CD14-positive monocyte (primary cell): ENCODE measurements around the gene MAP2K1. TPM values are rescaled to one million over a fixed set of nuclear protein-coding genes. Genes with fewer than 3 reads are reported as not detected.
A peak's percentile ranks its signal among the peaks of the same experiment; 100 is the strongest.

Experiments
- DNase-seq, 3 donors: peaks; one replicate each; pipeline ENCODE4 v3.0.0-alpha.2; 2011 to 2022
- H2AFZ ChIP-seq: 2 replicates; pipeline ENCODE4 v1.6.0; 2012; ENCODE audit warnings: mild to moderate bottlenecking, low read depth, low read length, inconsistent platforms; ENCODE audit not compliant: insufficient read depth, poor library complexity, severe bottlenecking
- H3K27ac ChIP-seq, 2 donors: 1 replicate in 1 of 2; 2 replicates in 1 of 2; pipeline ENCODE4 v1.5.1; 2012 to 2013; ENCODE audit warnings: low read length in 2 of 2, control low read depth in 1 of 2, inconsistent platforms in 1 of 2, low read depth in 1 of 2, mild to moderate bottlenecking in 1 of 2
- H3K27me3 ChIP-seq, 2 donors: one replicate each; pipeline versions ENCODE4 v1.6.0 to v1.6.1; 2011 to 2013; ENCODE audit warnings: low read length in 2 of 2; ENCODE audit not compliant: control insufficient read depth in 2 of 2, insufficient read depth in 2 of 2
- H3K36me3 ChIP-seq, 2 donors: replicated peaks in 1 of 2; 1 replicate in 1 of 2; 2 replicates in 1 of 2; pipeline versions ENCODE4 v1.5.1 to v1.6.1; 2012 to 2013; ENCODE audit warnings: low read length in 2 of 2, control low read depth in 1 of 2, inconsistent platforms in 1 of 2, mild to moderate bottlenecking in 1 of 2; ENCODE audit not compliant: insufficient read depth in 2 of 2, control insufficient read depth in 1 of 2
- H3K4me1 ChIP-seq, 2 donors: 1 replicate in 1 of 2; 2 replicates in 1 of 2; pipeline versions ENCODE4 v1.5.1 to v1.6.1; 2012 to 2013; ENCODE audit warnings: low read length in 2 of 2, control low read depth in 1 of 2, inconsistent platforms in 1 of 2, mild to moderate bottlenecking in 1 of 2, moderate library complexity in 1 of 2; ENCODE audit not compliant: insufficient read depth in 2 of 2, control insufficient read depth in 1 of 2
- H3K4me2 ChIP-seq: replicated peaks from 2 replicates; pipeline ENCODE3; 2012; ENCODE audit warnings: low read length, moderate library complexity, mild to moderate bottlenecking; ENCODE audit not compliant: poor library complexity, severe bottlenecking; ENCODE audit errors: extremely low read depth
- H3K4me3 ChIP-seq, 3 experiments: fragments of 200-600 bp in 1 of 3; sonication (generic) in 1 of 3; replicated peaks in 1 of 3; 1 replicate in 2 of 3; 2 replicates in 1 of 3; pipeline ENCODE4 v1.5.1; 2011 to 2013; ENCODE audit warnings: low read length in 3 of 3, mild to moderate bottlenecking in 3 of 3, control low read depth in 2 of 3, low read depth in 2 of 3, inconsistent platforms in 1 of 3, moderate library complexity in 1 of 3
- H3K79me2 ChIP-seq: 2 replicates; pipeline ENCODE4 v1.6.0; 2012; ENCODE audit warnings: mild to moderate bottlenecking, control low read depth, inconsistent platforms, low read length, moderate library complexity; ENCODE audit not compliant: insufficient read depth
- H3K9ac ChIP-seq: 2 replicates; pipeline ENCODE4 v1.6.0; 2017; ENCODE audit warnings: low read length, mild to moderate bottlenecking; ENCODE audit not compliant: insufficient read depth, poor library complexity, severe bottlenecking
- H3K9me3 ChIP-seq, 2 donors: replicated peaks in 1 of 2; 1 replicate in 1 of 2; 2 replicates in 1 of 2; pipeline versions ENCODE4 v1.5.1 to v1.6.1; 2012 to 2013; ENCODE audit warnings: low read length in 2 of 2, control low read depth in 1 of 2; ENCODE audit not compliant: control insufficient read depth in 1 of 2, insufficient read depth in 1 of 2
- H4K20me1 ChIP-seq: 2 replicates; pipeline ENCODE4 v1.6.0; 2012; ENCODE audit warnings: mild to moderate bottlenecking, low read length, control low read depth, moderate library complexity; ENCODE audit not compliant: insufficient read depth
- H3K27ac Mint-ChIP-seq, 7 donors: one replicate each; pipeline ENCODE4 v1.8.0; 2020; ENCODE audit warnings: mild to moderate bottlenecking in 7 of 7, mixed read lengths in 7 of 7, moderate library complexity in 6 of 7, inconsistent platforms in 2 of 7
- H3K27me3 Mint-ChIP-seq, 3 donors: one replicate each; pipeline ENCODE4 v1.8.0; 2021 to 2022; ENCODE audit warnings: low read depth in 3 of 3, mild to moderate bottlenecking in 3 of 3, mixed read lengths in 3 of 3, moderate library complexity in 3 of 3, inconsistent platforms in 1 of 3
- H3K36me3 Mint-ChIP-seq, 2 donors: one replicate each; pipeline ENCODE4 v1.8.0; 2020; ENCODE audit warnings: mixed read lengths in 2 of 2, inconsistent platforms in 1 of 2, mild to moderate bottlenecking in 1 of 2
- H3K4me1 Mint-ChIP-seq: one replicate; pipeline ENCODE4 v1.8.0; 2020; ENCODE audit warnings: mild to moderate bottlenecking, mixed read lengths
- H3K4me3 Mint-ChIP-seq, 2 donors: one replicate each; pipeline ENCODE4 v1.8.0; 2020; ENCODE audit warnings: mild to moderate bottlenecking in 2 of 2, mixed read lengths in 2 of 2, moderate library complexity in 1 of 2
- H3K9me3 Mint-ChIP-seq, 7 donors: one replicate each; pipeline ENCODE4 v1.8.0; 2020 to 2022; ENCODE audit warnings: mixed read lengths in 7 of 7, mild to moderate bottlenecking in 6 of 7, moderate library complexity in 6 of 7, inconsistent platforms in 2 of 7
- CTCF ChIP-seq: fragments of 200-600 bp; IDR thresholded peaks from one replicate; pipeline ENCODE4 v1.8.0; 2022; ENCODE audit warnings: antibody characterized with exemption, mild to moderate bottlenecking
- WGBS: methylation state at CpG from one replicate; pipeline ENCODE4 v1.1.5; 2013; ENCODE audit warnings: missing lambda C conversion rate; ENCODE audit not compliant: insufficient coverage; 5-methylcytosine and 5-hydroxymethylcytosine counted together
- intact Hi-C, 2 donors: fragments of 100-400 bp; cut with micrococcal nuclease; formaldehyde crosslinking; loops; one replicate each; pipeline versions ENCODE4 v1.15.0 to v1.15.1; 2023
- polyA plus RNA-seq, 3 donors: library from polyadenylated mRNA; depleted of rRNA in 1 of 3; unstranded in 2 of 3; stranded (reverse) in 1 of 3; fragments of 300-500 nt in 2 of 3; fragments of >200 nt in 1 of 3; fragmentation: Illumina TruSeq in 2 of 3; gene quantifications; 1 replicate in 2 of 3; 2 replicates in 1 of 3; pipeline ENCODE4 v1.2.3, GENCODE V29; 2012 to 2021

MAP2K1 gene
- polyA plus RNA-seq, 3 donors, result 41.3 to 71.1 (median 64.5) TPM

- H3K4me1 Mint-ChIP-seq, result peaks cover 15% of the 10 kb centered on the region
- peaks cover 6 to 12% (median 10%) of the 10 kb centered on the region in 7 donors for H3K9me3 Mint-ChIP-seq
- peaks cover 4 to 11% of the 10 kb centered on the region in 2 donors for H3K9me3 ChIP-seq
- H3K79me2 ChIP-seq, result no peaks in the 10 kb centered on the region
- DNase-seq, result peak in 2 of 3 donors; percentile 27 to 78
- peak overlapping the region; percentile 84 for H2AFZ ChIP-seq
- H3K4me1 ChIP-seq, result peaks cover 11 to 24% of the 10 kb centered on the region in 2 donors
- peak overlapping the region; percentile 64 for H3K9ac ChIP-seq
- no peaks in the 10 kb centered on the region for H3K36me3 ChIP-seq
- peak overlapping the region; percentile 90 to 98 (median 94) for H3K27ac Mint-ChIP-seq
- H3K4me3 Mint-ChIP-seq, result peak overlapping the region; percentile 86 to 98
- no peak for TF ChIP-seq CTCF
- peak overlapping the region; percentile 65 to 88 for H3K27ac ChIP-seq
- H3K4me3 ChIP-seq, result peak overlapping the region; percentile 53 to 98 (median 83)
- H3K36me3 Mint-ChIP-seq, result no peaks in the 10 kb centered on the region
- H3K27me3 Mint-ChIP-seq, result peaks cover 0 to 2% (median 0%) of the 10 kb centered on the region in 3 donors
- intact Hi-C loops, result no loop called here
- no peaks in the 10 kb centered on the region for H4K20me1 ChIP-seq
- 0% methylated on average over 6 of the region's 12 CpGs for WGBS
- H3K4me2 ChIP-seq, result peak overlapping the region; percentile 86
- no peaks in the 10 kb centered on the region for H3K27me3 ChIP-seq
These were observed 16.7 kb upstream of the MAP2K1 start for GRCh38 chr15:66369773-66370651.

GRCh38 chr15:66374179-66374578 lies 12.5 kb upstream of the MAP2K1 start:
- Histone ChIP-seq H3K27me3 (no peaks in the 10 kb centered on the region), H3K27ac (no peak overlapping the region), H3K4me3 (no peak overlapping the region), H3K4me1 (peaks cover 11 to 23% of the 10 kb centered on the region in 2 donors), H3K9ac (no peak overlapping the region), H3K9me3 (peaks cover 4 to 11% of the 10 kb centered on the region in 2 donors), H4K20me1 (no peaks in the 10 kb centered on the region), H3K36me3 (no peaks in the 10 kb centered on the region), H2AFZ (no peak overlapping the region), H3K79me2 (no peaks in the 10 kb centered on the region), H3K4me2 (no peak overlapping the region)
- TF ChIP-seq CTCF, result no peak
- H3K9me3 Mint-ChIP-seq, result peaks cover 6 to 12% (median 10%) of the 10 kb centered on the region in 7 donors
- H3K4me1 Mint-ChIP-seq, result peaks cover 15% of the 10 kb centered on the region
- H3K27me3 Mint-ChIP-seq, result peaks cover 0 to 3% (median 2%) of the 10 kb centered on the region in 3 donors
- no peak overlapping the region for H3K4me3 Mint-ChIP-seq
- 100% methylated on average over 1 of the region's 4 CpGs for WGBS
- H3K27ac Mint-ChIP-seq, result no peak overlapping the region
- no peaks in the 10 kb centered on the region for H3K36me3 Mint-ChIP-seq
- no peak for DNase-seq
- intact Hi-C loops, result no loop called here
